H1 (cell line): ENCODE measurements around the gene HES5.
"Not testable (repeated sequence)": the region's sequence is repeated elsewhere in the genome, so short reads cannot be mapped to it uniquely, and the experiment has no call there.

Experiments
- CHD7 ChIP-seq: fragments of 300-600 bp; sonication (generic); IDR thresholded peaks from 2 replicates; pipeline ENCODE4 v1.7.1; 2012; ENCODE audit warnings: low read length, moderate library complexity, mild to moderate bottlenecking, inconsistent platforms; ENCODE audit not compliant: insufficient replicate concordance
- CTCF ChIP-seq, 3 experiments: IDR thresholded peaks; 1 replicate in 2 of 3; 2 replicates in 1 of 3; pipeline versions ENCODE4 v1.5.1 to v1.6.1; 2011; ENCODE audit warnings: low read length in 3 of 3, mild to moderate bottlenecking in 3 of 3, inconsistent platforms in 2 of 3, low read depth in 1 of 3, moderate library complexity in 1 of 3; ENCODE audit not compliant: insufficient read depth in 1 of 3; ENCODE audit errors: control extremely low read depth in 1 of 3
- PHF8 ChIP-seq: fragments of 200-600 bp; sonication (generic); conservative IDR thresholded peaks from 2 replicates; pipeline ENCODE4 v1.7.1; 2012; ENCODE audit warnings: low read depth, mild to moderate bottlenecking, inconsistent platforms, low read length, moderate library complexity
- POLR2AphosphoS5 ChIP-seq: IDR thresholded peaks from 2 replicates; pipeline ENCODE4 v1.6.1; 2011; ENCODE audit warnings: low read depth, low read length

GRCh38 chr1:2577565-2578075 lies 47.6 kb upstream of the HES5 start:
- not testable (repeated sequence) for TF ChIP-seq PHF8; CHD7; POLR2AphosphoS5; CTCF (IDR thresholded peaks at IDR 0.05; ENCODE audit: control extremely low read depth in 1 of 3, insufficient read depth in 1 of 3, low read depth in 1 of 3, low read length in 3 of 3)
